ENCODE data around the gene SLCO3A1. TPM values are rescaled to one million over a fixed set of nuclear protein-coding genes. Genes with fewer than 3 reads are reported as not detected.
"Not testable (repeated sequence)": the region's sequence is repeated elsewhere in the genome, so short reads cannot be mapped to it uniquely, and the experiment has no call there.

The SLCO3A1 gene
- total RNA-seq, 1 experiment from 2014 or later, result 37.8 TPM

GRCh38 chr15:92056875-92057274 is 203.4 kb downstream of the SLCO3A1 start:
- H3F3A ChIP-seq (ENCODE audit: insufficient read depth, low read depth), result no peaks in the 10 kb centered on the region
- no TSS peak for BruUV-seq (replicated peaks)
- CTCF ChIA-PET, result no interaction called here

GRCh38 chr15:92059036-92059970 is 205.8 kb downstream of the SLCO3A1 start:
- no peak for DNase-seq
- no peak overlapping the region for H3K4me2 ChIP-seq
- POLR2A ChIA-PET (ENCODE audit: unreplicated experiment), result no interaction called here

More at GRCh38 chr15:92056875-92057274, 203.4 kb downstream of the SLCO3A1 start:
- no peaks in the 10 kb centered on the region for H3K9me2 ChIP-seq (ENCODE audit: insufficient read depth)
- TF ChIP-seq CTCF (conservative IDR thresholded peaks at IDR 0.05) (no peak), EZH2 (IDR thresholded peaks at IDR 0.05; ENCODE audit: low read depth) (no peak)
- no peak overlapping the region for H2AFZ ChIP-seq
- H3K9me3 ChIP-seq (ENCODE audit: insufficient read depth, low read depth), result no peaks in the 10 kb centered on the region
- H3K27ac ChIP-seq, result no peak overlapping the region
- H3K4me2 ChIP-seq, result no peak overlapping the region
- no peaks in the 10 kb centered on the region; the same call in 1 of the 2 replicates for H3K79me2 ChIP-seq (ENCODE audit: low read depth)
- H3K4me1 ChIP-seq (replicated peaks; ENCODE audit: insufficient read depth), result no peaks in the 10 kb centered on the region
- H3K36me3 ChIP-seq (ENCODE audit: low read depth), result no peaks in the 10 kb centered on the region
- no peak for DNase-seq
- H3K4me3 ChIP-seq, result no peak overlapping the region
- no peaks in the 10 kb centered on the region for H3K27me3 ChIP-seq (ENCODE audit: insufficient read depth, low read depth)
- no peaks in the 10 kb centered on the region; the same call in 1 of the 2 replicates for H4K20me1 ChIP-seq (ENCODE audit: insufficient read depth)
- intact Hi-C loops (cut with micrococcal nuclease; ENCODE audit: unreplicated experiment), result no loop called here
- POLR2A ChIA-PET (ENCODE audit: unreplicated experiment), result no interaction called here

GRCh38 chr15:92059971-92060311 is 206.4 kb downstream of the SLCO3A1 start:
- H4K20me1 ChIP-seq (ENCODE audit: insufficient read depth); H3K79me2 ChIP-seq (ENCODE audit: low read depth); BruUV-seq (replicated peaks); H2AFZ ChIP-seq; intact Hi-C loops (cut with micrococcal nuclease; ENCODE audit: unreplicated experiment); CTCF ChIA-PET; H3K9me3 ChIP-seq (ENCODE audit: insufficient read depth, low read depth); DNase-seq; H3K36me3 ChIP-seq (ENCODE audit: low read depth); H3K4me3 ChIP-seq; H3K4me2 ChIP-seq; H3K9me2 ChIP-seq (ENCODE audit: insufficient read depth); H3K27me3 ChIP-seq (ENCODE audit: insufficient read depth, low read depth); POLR2A ChIA-PET (ENCODE audit: unreplicated experiment); H3K4me1 ChIP-seq (replicated peaks; ENCODE audit: insufficient read depth); H3F3A ChIP-seq (ENCODE audit: insufficient read depth, low read depth); H3K27ac ChIP-seq: not testable (repeated sequence)

More at GRCh38 chr15:92059036-92059970, 205.8 kb downstream of the SLCO3A1 start:
- Histone ChIP-seq H3K9me2 (ENCODE audit: insufficient read depth) (no peaks in the 10 kb centered on the region), H3F3A (ENCODE audit: insufficient read depth, low read depth) (no peaks in the 10 kb centered on the region), H3K27ac (no peak overlapping the region), H3K27me3 (ENCODE audit: insufficient read depth, low read depth) (no peaks in the 10 kb centered on the region), H3K9me3 (ENCODE audit: insufficient read depth, low read depth) (no peaks in the 10 kb centered on the region), H3K4me3 (no peak overlapping the region), H3K4me1 (replicated peaks; ENCODE audit: insufficient read depth) (no peaks in the 10 kb centered on the region), H3K36me3 (ENCODE audit: low read depth) (no peaks in the 10 kb centered on the region), H3K79me2 (ENCODE audit: low read depth) (no peaks in the 10 kb centered on the region; the same call in none of the 2 replicates), H2AFZ (no peak overlapping the region), H4K20me1 (ENCODE audit: insufficient read depth) (no peaks in the 10 kb centered on the region; the same call in 1 of the 2 replicates)
- intact Hi-C loops (cut with micrococcal nuclease; ENCODE audit: unreplicated experiment), result no loop called here
- no peak for TF ChIP-seq CTCF (conservative IDR thresholded peaks at IDR 0.05)
- TF ChIP-seq EZH2 (IDR thresholded peaks at IDR 0.05; ENCODE audit: low read depth), result no peak
- no TSS peak for BruUV-seq (replicated peaks)
- CTCF ChIA-PET, result no interaction called here

Measured in PC-9 (cell line).